GM19372 (cell line): Measurements from ENCODE around the gene APOM.

Source experiments
- ATAC-seq: cut with Tn5 transposase; IDR thresholded peaks from one replicate; pipeline ENCODE4 v1.9.1; 2021; ENCODE audit warnings: mild to moderate bottlenecking, low read depth, moderate library complexity; ENCODE audit not compliant: unreplicated experiment

Gene APOM

DNA sequence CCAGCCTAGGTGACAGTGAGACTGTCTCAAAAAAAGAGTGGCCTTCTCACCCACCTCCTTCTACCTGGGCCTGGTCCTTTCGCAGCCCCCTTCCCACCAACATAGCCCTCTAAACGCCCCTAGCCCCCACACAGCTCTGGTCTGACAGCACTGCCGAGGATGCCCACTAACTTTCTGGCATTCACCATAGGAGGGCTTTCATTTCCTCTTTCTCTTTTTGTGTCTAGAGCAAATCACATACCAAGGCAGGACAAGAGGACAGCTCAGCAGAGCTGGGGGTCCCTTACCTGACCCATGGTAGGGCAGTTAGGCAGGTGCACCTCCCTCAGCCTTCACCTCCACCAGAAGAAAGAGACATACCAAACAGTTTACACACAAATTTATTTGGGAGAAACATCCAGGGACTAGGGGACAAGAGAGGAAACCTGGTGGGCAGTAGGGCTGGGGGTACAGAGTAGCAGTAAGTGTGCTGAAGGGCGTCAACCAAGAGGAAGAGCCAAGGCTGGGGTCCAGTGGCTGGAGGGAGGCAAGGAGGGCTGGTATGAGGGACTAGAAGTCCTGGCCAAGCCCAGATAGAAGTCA lies 20.7 kb downstream of the APOM start:
- no peak for ATAC-seq

DNA sequence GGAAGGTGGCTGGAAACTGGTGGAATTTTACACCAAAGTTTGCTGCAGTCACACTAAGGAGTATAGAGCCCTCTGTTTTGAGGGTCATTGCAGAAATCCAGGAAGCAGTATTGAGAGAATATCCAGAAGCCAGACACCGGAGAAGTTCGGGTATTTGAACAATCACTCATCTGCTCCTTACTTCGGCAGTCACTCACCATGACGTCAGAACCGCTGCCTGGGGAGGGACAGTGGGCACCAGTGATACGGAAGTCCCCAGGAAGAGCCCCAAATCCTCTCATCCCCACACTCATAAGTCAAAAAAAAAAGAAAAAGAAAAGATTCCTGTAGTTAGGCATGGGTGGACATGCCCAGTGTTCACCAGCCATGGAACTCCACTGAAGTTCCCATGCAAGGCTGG lies 21.2 kb downstream of the APOM start:
- ATAC-seq, result no peak

DNA sequence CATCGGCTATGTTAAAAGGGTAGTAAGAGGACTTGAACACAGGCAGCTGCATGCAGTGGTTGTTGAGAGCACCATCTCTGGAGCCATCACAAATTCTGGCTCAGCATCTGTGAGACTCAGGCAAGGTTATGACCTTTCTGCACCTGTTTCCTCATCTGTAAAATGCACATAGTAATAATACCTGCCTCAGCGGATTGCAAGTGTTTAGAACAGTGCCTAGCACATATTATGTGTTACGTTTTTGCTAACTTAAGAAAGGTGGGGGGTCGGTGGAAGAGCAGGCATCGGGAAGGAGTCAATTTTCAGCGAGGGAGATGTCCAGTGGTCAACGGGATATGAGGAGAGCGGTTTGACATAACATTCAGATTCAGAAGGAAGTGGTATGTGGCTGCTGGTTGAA lies 22.3 kb downstream of the APOM start:
- no peak for ATAC-seq

DNA sequence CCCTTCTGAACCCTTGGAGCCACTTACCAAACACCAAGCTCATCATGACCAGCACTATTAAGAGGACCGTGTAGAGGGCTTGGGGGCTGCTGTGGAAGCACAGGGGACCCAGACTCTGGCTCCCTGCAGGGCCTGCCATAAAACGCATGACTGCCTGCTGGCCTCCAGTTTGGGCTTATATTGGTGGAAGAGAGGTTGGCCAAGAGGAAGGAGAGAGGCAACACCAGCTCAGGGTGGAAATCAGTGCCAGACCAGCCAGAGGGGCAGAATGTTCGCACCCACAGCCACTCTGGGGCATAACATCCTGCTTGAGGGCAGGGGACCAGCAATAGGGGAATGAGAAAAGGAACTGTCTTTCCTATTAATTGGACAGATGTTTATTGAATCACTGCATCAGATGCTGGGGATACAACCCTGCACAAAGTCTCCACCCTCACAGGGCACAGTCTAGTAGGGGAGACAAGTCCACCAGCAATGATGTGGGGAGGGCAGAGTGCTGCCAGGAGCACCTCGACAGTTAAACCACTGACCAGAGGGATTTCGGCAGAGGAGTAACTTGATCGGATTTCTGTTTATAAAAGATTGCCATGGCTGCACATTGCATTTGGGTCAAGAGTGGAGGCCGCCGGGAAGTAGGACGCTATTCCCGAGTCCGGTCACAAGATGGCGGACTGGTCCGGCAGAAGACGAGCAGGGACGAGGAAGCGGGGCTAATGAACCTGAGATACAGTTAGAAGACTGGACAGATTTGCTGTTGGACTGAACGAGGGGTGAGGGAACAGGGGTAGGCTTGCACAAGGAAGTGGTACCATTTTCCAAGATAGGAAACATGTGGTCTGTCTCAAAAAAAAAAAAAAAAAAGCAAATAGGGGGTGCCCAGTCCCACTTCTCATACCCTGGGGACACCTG lies 24.8 kb downstream of the APOM start, which contains the start of gene LY6G5C:
Gene LY6G5C (minus strand): TSS at position 842 of the 909 bp plus-strand sequence. CDS start 694 bp downstream, at position 148.
- no peak for ATAC-seq

DNA sequence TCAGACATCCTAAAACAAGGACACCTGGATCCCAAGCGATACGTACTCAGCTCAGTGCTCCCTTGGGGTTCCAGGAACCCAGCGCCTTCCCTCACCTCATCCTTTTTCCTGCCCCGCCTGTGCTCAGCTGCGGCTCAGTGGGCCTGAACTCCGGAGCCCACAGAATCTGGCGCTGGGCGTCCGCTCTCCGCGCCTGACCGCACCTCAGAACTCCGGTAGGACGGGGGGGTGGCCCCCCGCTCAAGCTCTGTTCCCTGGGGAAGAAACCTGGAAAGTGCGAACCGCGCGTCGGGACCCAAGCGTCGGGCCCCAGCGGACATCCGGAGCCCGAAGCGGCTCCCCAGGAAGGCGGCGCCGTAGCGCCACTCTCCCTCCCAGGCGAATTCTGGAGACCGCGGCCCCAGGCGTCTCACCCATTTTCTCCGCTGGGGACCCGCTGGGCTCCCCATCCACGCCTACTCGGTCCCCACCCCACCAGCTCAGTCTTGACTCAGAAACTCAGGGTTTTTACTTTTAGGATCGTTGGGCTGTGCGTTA lies 25.5 kb downstream of the APOM start:
- no peak for ATAC-seq

DNA sequence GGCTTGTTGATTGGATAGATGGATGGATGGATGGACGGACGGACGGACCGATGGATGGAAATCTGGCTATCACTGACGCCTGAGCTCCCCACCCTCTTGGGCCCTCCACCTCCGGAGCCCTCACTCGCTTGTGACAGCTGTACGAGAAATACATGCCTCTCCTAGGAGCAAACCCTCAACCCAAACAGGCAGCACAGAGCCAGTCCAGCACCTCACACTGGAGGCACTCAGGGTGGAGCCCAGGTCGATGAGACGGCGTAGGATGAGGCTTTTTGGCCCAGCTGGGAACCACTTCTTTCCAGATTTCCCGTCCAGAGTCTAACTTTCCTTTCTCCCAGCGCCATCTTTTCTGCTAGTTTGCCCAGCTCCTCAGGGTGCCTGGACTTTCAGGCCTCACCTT lies 27.9 kb downstream of the APOM start:
- no peak for ATAC-seq

DNA sequence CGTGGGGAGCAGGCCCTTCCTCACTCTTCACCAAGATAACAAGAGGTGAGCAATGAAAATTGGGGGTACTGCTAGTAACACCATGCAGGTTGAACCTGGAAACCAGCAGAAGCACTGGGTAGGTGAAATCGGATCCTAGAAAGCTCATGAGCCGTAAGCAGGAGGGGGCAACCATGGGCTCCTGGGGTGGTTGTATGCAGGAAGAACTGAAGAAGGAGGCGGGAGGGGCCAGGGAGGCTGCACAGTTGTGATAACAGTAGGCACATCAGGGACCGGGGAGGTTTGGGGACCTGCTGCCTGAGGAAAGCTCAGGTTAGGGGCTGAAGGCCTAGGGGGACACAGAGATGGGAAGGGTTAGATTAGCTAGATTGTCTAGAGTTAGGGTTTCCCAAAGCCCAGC lies 30.8 kb downstream of the APOM start:
- no peak for ATAC-seq

DNA sequence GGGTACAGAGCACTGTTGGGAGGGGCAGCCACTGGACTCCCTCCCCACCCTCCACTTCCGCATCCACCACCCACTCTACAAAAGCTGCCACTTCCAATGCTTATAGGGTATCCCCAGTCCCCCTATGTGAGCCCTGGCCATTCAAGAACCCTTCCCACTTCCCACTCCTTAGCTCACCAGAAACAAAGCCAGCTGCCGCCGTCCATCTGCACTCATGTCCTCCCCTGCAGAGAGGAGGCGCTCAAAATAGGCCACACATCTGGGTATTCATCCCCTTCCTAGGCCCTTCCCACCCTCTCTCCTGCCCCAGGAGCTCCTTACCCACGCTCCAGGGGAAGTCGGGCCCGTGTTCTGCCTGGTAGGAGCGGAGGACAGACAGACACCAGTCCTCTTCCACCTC lies 31.6 kb downstream of the APOM start:
- no peak for ATAC-seq

DNA sequence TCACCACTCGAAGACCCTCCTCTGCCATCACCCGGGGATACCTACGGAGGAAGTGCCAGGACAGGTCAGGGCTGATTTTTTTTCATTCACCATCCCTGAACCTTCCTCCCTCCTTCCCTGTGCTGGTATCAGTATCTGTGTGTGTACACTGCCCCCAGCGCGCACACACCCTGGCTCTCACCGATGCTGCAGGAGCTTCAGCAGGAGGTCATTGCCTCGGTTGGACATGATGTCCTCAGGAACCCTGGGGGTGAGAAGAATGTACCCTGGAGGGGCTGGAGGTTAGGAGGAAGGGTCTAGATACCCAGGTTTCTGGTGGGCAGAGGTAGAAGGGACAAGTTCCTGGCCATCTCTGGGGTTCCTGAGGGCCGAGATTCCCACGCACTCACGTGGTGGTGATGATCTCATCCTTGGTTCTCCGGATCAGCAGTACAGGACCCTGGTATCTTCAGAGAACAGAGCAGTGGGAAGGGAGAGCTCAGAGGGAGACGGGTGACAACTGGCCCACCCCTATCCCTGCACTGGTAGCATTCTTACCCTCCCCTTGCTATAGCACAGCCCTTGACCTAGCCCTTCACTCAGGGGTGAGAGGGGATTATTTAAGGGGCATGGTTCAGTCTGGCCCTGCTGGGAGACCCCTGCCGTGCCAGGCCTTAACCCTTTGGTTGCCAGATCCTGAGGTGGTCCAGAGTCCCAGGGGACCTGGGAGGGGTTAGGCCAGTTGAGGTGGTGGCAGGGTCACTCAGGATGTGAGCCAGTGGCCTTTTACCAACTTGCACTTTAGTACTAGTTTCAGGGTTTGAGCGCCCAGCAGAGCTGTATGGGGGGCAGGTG lies 32.4 kb downstream of the APOM start:
- no peak for ATAC-seq

DNA sequence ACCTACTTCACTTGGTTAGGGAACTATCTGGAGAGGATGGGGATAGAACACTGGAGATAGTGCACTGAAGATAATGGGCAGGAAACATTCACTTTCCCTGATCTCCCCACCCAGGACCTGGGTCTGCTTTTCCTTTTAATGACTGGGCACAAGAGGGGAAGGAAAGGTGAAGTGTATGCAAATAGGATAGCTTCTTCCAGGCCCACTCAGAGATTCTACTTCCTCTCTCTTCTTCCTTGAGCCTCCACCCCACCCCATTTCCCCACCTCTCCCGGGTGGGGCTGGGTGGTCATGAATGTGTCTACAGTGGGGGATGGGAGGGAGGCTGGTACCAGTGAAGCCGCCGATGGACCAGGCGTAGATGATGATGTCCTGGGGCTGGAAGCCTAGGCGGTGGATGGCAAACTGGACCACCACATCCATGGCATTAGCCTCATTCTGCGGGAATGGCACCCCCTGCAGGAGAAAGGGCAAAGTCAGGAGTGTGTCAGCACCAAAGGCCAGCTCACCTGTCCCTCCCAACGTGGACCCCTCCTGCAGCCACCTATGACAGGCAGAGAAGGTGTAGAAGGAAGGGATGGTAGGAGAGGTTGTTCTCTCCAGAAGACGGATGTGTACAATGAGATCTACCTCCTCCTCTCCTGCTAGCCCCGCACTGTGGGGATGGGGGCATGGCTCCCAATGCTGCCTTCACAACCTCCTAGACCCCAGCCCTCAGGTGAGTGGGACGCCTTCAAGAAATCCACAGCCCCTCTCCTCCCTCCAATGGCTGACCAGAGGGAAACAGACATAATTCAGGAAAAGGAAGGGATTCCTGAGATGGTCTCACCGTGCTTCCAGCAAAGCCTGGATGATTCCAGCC lies 33.8 kb downstream of the APOM start:
- no peak for ATAC-seq

DNA sequence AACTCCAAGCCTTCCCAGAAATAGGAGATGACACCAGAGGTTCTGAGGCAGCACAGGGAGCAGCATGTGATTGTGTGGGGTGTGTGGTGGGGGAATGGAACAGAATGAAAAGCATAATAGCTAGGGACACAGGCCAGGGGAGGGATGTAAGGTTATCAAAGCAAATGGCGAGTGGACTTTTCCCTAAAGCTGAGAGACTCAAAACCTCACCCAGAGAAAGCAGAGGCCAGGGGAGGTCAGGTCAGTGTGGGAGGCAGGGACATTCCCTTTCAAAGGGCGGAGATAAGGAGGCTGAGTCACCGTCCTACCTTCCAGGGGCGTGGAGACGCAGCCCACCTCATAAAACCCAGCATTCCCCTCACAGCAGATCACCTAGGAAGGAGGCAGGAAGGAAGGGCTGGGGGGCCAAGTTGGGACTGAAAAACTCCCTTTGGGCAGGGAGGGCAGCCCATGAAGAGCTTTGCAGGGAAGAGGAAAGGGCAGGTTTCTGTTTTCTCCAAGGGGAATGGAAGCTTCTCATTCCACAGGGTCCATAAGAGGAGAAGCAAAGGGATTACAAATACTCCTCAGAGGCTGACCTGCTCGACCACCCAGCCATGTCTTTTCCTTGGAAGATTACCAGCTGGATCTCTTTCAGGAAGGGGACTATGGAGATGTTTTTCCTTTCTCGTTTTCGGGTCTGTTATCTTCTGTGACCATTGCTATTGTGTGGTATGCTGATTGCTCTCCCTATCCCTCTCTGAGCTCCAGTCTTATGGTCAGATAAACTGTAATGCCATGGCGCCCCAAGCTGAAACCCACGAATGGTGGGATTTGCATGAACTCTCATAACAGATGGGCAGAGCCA lies 34.8 kb downstream of the APOM start:
- ATAC-seq, result no peak

DNA sequence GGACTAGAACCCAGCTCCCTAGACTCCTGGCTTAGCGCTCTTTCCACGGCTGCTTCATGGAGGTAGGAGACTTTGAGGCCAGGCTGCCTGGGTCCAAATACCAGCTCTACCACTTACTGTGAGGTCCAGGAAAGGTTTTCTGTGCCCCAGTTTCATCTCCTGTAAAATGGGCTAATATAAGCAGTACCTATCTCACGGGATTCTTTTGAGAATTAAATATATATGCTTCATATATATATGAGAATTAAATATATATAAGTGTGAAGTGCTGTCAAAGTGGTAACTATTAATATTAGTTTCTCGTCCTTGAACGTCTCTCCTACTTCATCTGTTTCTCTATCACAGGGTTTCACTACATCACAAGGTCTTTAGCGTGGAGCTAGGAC lies 35.4 kb downstream of the APOM start:
- no peak for ATAC-seq

DNA sequence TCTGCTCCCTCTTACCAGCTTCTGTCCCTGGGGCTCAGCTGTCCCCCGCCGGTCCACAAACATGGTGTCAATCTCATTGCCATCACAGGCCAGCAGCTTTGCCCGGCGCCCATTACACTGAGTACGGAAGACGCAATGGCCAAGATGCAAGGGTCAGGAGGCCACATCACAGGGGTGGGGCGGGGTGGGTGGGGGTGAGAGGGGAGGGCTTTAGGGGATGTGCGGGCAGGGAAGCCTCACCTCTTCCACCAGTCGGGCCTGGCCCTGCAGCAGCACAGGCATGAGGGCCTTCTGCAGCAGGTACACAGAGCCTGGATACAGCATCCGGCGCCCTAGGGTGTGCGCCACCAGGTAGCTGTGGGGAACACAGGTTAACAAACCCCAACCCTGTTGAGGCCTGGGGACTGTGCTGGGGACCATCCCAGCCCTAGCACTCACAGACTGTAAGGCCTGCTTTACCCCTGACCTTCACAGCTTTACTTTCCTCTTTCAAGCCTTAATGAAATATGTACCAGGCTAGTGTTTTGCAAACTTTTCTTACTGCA lies 35.9 kb downstream of the APOM start:
- ATAC-seq, result no peak

DNA sequence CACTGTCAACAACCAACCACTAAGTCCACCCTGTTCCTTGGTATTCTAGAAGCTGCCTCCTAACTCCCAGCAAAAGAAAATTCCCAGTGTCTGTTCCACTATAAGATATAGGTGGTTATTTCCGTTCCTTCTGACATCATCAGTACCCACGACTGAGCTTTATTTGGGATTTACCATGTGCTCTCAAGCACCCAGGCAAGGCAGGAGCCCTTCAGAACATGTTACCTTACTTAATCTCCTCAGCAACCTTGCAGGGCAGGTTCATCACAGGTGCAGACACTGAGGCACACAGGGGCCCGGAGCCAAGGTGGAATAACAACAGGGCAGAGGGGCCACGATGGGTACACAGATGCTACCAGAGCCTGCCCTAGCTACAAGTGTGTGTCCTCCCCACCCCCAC lies 36.7 kb downstream of the APOM start:
- no peak for ATAC-seq

DNA sequence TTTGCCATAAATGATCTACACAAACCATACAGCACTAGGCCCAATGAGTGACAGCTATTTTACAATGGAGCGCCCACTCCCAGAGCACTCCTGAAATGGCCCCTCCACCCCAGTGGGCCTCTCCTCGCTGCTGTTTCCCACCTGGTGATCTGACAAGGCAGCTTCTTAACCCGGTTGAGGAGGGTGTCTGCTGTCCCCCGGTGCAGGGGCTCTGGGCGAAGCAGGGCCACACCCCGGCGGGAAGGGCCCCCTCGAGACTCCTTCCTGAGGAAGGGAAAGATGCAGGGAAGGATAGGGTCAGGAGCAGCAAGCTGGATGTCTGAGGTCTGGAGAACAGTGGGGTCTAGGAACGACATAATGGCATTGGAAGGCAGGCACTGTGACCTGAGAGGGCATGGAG lies 37.2 kb downstream of the APOM start:
- ATAC-seq, result no peak

DNA sequence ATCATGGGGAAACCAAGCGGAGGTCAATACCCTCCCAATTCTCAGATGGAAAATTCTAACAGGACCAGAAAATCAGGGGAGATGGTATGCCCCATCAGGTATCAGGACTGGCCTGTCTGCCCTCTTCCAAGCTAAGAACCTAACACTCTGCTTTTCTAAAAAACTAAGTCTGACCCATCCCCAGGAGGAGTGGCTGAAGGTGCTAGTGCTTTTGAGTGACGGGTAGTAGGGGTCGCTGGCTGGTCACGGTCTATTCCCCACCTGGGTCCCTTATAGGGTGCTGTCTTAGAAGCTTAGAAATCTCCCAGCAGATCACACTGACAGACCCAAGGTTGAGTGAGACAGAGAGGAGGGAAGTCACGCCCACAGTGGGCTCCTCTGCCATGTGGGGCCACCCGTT lies 37.8 kb downstream of the APOM start:
- ATAC-seq, result no peak

DNA sequence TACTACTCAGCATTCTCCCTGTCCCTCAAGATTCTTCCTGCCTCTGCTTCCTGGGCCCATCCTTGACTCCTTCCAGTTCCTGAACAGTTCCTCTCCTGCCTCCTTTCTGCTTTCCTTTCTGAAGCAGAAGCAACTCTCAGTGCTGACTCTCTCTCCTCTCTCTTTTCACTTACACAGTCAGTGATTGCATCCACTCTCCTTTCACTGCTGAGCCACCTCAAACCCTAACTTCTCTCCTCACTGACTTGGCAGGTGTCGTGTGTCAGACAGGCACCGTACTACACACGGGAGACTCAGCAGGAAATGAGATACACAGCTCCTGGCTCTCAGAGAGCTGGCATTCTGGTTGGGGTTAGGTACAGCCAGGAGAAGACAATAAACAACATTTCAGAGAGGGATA lies 41.9 kb downstream of the APOM start:
- ATAC-seq, result no peak

DNA sequence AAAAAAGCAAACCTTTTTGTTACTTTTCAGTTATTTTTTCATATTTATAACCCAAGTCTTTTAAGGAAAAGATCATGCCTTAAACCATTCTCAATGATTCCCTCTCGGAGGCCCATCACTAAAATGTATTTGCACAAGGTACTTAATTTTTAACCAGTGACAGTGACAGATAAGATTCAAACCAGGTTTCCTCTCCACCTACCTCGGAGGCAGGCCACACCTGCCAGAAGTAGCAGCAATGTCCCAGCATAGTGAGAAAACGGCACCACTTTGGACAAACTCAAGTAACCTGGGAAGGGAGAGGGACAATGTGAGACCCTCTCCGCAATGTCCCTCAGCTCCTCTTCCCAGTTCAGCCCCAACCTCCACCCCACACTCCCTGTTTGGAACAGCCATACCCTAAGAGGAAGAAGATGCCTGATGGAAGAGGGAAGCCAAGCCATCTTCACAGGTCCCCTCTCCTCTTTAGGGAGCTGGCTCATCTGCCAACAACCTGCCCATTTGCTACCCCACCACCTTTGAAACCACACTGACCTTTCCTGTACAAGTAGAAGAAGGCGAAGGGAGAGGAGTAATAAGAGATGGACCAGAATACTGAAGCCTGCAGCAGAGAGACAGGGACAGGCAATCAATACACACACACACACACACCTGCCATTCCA lies 45.2 kb downstream of the APOM start:
- no peak for ATAC-seq
